ENCODE data around the gene ACAD9. TPM values are rescaled to one million over a fixed set of nuclear protein-coding genes. Genes with fewer than 3 reads are reported as not detected.

ACAD9 gene
- total RNA-seq, 1 donor from 2014 or later, result 44.1 TPM

DNA sequence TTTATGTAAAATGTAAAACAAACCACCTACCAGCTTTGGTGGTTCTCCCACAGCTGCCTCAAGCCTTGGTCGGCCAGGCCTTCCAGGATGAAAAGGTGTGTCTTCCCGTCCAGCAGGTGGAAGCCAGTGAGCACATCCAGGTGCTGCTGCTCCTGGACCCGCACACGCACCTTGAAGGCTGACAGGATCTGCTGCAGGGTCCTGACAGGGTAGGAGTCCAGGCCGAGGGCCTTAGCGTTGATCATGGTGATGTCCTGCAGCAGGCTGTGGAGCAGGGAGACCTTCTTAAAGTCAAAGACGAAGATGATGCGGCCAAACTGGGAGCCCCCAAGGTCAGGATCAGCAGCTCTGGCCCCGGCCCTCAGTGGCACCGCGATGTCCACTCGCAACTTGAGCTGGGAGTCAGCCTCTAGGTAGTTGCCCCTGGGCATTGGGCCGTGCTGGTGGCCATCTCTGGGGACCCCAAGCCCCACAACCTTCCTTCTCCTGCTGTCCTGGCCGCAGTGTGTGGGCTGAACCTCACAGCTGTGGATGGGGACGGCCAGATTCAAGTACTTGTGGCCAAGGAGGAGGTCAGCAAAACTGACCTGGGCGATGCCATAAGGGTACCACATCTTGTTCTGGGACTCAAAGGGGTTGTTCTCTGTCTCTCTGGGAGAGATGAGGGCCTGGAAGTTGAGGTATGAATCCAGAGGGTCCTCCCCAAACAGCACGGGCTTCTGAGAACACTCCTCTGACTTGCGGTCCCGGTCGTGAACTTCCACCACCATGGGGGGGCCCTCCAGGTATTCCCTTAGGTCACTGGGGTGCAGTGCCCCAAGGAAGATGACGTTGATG lies 65.8 kb downstream of the ACAD9 start:
- TF ChIP-seq, protein P1, sequence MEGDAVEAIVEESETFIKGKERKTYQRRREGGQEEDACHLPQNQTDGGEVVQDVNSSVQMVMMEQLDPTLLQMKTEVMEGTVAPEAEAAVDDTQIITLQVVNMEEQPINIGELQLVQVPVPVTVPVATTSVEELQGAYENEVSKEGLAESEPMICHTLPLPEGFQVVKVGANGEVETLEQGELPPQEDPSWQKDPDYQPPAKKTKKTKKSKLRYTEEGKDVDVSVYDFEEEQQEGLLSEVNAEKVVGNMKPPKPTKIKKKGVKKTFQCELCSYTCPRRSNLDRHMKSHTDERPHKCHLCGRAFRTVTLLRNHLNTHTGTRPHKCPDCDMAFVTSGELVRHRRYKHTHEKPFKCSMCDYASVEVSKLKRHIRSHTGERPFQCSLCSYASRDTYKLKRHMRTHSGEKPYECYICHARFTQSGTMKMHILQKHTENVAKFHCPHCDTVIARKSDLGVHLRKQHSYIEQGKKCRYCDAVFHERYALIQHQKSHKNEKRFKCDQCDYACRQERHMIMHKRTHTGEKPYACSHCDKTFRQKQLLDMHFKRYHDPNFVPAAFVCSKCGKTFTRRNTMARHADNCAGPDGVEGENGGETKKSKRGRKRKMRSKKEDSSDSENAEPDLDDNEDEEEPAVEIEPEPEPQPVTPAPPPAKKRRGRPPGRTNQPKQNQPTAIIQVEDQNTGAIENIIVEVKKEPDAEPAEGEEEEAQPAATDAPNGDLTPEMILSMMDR (IDR thresholded peaks at IDR 0.05; ENCODE audit: partially characterized antibody, unreplicated experiment), result no peak
- H3K36me3 Mint-ChIP-seq (ENCODE audit: unreplicated experiment), result no peaks in the 10 kb centered on the region
- no peak for DNase-seq

DNA sequence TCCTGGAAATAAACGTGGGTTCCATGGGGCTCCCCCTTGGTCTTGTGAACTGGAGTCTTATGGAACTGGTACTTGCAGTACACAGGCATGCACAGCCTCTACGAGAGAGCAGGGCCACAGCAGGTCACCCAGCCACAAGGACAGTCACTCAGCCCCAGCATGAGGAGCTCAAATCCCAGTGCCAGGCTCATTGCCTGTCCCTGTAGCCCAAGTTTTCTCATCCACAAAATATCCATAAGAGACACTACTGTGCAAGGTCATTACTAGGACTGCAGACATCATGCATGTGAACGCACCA lies 66.4 kb downstream of the ACAD9 start:
- DNase-seq, result no peak
- no peaks in the 10 kb centered on the region for H3K4me1 Mint-ChIP-seq (ENCODE audit: low read depth, unreplicated experiment)
- H3K9me3 Mint-ChIP-seq (ENCODE audit: unreplicated experiment), result peaks cover 2% of the 10 kb centered on the region

More for the DNA sequence above, 65.8 kb downstream of the ACAD9 start:
- H3K27me3 Mint-ChIP-seq (ENCODE audit: unreplicated experiment), result peaks cover 2% of the 10 kb centered on the region
- peaks cover 2% of the 10 kb centered on the region for H3K9me3 Mint-ChIP-seq (ENCODE audit: unreplicated experiment)
- no peak overlapping the region for H3K27ac Mint-ChIP-seq (ENCODE audit: unreplicated experiment)
- no peak overlapping the region for H3K4me3 Mint-ChIP-seq (ENCODE audit: unreplicated experiment)
- no peaks in the 10 kb centered on the region for H3K4me1 Mint-ChIP-seq (ENCODE audit: low read depth, unreplicated experiment)

DNA sequence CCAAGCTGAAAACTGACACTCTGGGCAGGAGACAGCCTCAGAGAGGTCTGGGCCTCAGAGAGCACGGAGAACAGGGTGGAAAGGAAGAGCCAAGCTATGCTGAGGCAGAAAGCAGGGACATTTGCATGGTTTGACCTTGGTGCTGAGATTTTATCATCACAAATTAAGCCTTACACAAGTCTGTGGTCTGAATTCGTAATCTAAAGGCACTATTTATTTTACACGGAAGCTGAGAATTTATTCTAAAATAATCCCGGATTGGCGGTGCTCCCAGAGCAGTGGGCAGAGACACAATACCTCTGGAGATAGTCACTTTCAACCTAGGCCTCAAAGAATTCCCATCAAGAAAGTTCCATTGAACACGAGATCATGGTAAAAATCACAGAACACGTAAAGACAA lies 67.0 kb downstream of the ACAD9 start:
- Mint-ChIP-seq H3K4me3 (ENCODE audit: unreplicated experiment) (no peak overlapping the region), H3K36me3 (ENCODE audit: unreplicated experiment) (no peaks in the 10 kb centered on the region), H3K27ac (ENCODE audit: unreplicated experiment) (no peak overlapping the region), H3K4me1 (ENCODE audit: low read depth, unreplicated experiment) (no peaks in the 10 kb centered on the region), H3K27me3 (ENCODE audit: unreplicated experiment) (peaks cover 2% of the 10 kb centered on the region), H3K9me3 (ENCODE audit: unreplicated experiment) (peaks cover 2% of the 10 kb centered on the region)
- DNase-seq, result no peak
- TF ChIP-seq, protein P1 (IDR thresholded peaks at IDR 0.05; ENCODE audit: partially characterized antibody, unreplicated experiment), result no peak

More for the DNA sequence above, 66.4 kb downstream of the ACAD9 start:
- TF ChIP-seq, protein P1 (IDR thresholded peaks at IDR 0.05; ENCODE audit: partially characterized antibody, unreplicated experiment), result no peak
- Mint-ChIP-seq H3K4me3 (ENCODE audit: unreplicated experiment) (no peak overlapping the region), H3K36me3 (ENCODE audit: unreplicated experiment) (no peaks in the 10 kb centered on the region), H3K27ac (ENCODE audit: unreplicated experiment) (no peak overlapping the region), H3K27me3 (ENCODE audit: unreplicated experiment) (peaks cover 2% of the 10 kb centered on the region)

DNA sequence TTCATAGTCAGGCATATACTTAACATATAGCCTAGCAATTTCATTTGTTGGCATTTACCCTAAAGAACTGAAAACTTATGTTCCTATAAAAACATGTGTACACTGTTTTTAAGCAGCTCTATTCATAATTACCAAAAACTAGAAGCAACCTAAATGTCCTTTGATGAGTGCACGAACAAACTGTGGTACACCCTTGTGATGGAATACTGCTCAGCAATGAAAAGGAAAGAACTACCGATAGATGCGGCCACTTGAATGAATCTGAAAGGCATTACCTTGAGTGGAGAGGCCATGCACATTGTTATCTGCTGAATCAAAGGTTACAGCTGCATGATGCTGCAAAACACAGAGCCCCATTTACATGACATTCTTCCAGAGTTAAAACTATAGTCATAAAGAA lies 69.7 kb downstream of the ACAD9 start:
- DNase-seq, result no peak
- H3K27me3 Mint-ChIP-seq (ENCODE audit: unreplicated experiment), result no peaks in the 10 kb centered on the region

More for the DNA sequence above, 69.7 kb downstream of the ACAD9 start:
- Mint-ChIP-seq H3K36me3 (ENCODE audit: unreplicated experiment) (peaks cover 4% of the 10 kb centered on the region), H3K9me3 (ENCODE audit: unreplicated experiment) (peaks cover 9% of the 10 kb centered on the region), H3K4me1 (ENCODE audit: low read depth, unreplicated experiment) (no peaks in the 10 kb centered on the region), H3K27ac (ENCODE audit: unreplicated experiment) (no peak overlapping the region), H3K4me3 (ENCODE audit: unreplicated experiment) (no peak overlapping the region)
- TF ChIP-seq, protein P1 (IDR thresholded peaks at IDR 0.05; ENCODE audit: partially characterized antibody, unreplicated experiment), result no peak
